GM12865 (cell line): ENCODE data around the gene FUT6.
"Not testable (repeated sequence)": the region's sequence is repeated elsewhere in the genome, so short reads cannot be mapped to it uniquely, and the experiment has no call there.

Experiments used
- DNase-seq: peaks from one replicate; pipeline ENCODE4 v3.0.0; 2010; ENCODE audit warnings: low read depth
- H3K4me3 ChIP-seq: 2 replicates; pipeline ENCODE4 v1.5.1; 2011; ENCODE audit warnings: mild to moderate bottlenecking, low read depth, low read length, control low read depth
- TF ChIP-seq, protein P1 (sequence below): IDR thresholded peaks from 2 replicates; pipeline ENCODE4 v1.5.1; 2011; ENCODE audit warnings: low read length, control low read depth, low read depth, inconsistent platforms; ENCODE audit not compliant: insufficient read depth; ENCODE audit errors: missing control alignments

Gene FUT6

DNA sequence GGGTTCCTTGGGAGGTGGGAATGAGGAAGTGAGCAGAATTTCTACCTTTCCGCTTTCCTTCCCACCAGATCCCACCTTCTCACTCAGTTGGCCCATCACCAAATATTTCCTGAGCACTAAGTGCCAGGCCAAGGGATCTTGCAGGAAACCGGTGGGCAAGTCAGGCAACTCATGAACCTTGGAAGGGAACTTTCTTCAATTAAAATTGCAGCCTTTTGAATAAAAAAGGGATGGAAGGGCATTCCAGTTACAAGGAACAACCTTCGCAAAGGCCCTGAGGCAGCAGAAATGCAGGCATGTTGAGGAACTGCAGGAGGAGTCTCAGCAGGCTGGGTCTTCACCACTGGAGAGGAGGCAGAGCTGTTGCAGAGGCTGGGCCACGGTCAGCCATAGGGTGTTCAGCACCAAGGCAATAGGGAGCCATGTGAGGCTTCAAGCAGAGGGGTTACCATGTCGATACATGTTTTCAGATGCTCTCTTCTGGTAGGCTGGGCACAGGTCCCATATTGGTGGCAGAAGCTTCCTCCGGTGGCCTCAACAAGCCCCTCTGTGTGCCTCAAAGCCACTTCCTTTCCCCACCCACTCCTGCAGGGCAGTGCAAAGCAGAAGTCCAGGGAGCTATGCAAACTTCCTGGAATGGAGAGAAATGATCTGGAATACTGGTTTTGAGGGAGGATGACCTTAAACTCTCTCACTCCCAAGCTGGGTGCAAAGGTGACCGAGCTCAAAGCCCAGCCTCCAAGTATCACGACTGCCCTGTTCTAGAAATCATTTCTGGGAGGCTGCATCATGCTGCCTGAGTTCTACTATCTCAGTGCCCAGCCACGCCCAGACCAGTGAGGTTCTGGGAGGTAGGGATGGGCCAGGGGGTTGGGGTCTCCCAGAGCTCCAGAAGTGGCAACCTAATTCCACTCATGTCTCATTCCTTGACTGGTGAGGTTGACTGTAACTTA is at the start of gene FUT6:
TSS of gene FUT6 (minus strand) at position 638 of the 953 bp plus-strand sequence. CDS start 7,135 bp downstream, outside the sequence.
- H3K4me3 ChIP-seq, result no peak within 1 kb of the TSS
- TF ChIP-seq, protein P1, sequence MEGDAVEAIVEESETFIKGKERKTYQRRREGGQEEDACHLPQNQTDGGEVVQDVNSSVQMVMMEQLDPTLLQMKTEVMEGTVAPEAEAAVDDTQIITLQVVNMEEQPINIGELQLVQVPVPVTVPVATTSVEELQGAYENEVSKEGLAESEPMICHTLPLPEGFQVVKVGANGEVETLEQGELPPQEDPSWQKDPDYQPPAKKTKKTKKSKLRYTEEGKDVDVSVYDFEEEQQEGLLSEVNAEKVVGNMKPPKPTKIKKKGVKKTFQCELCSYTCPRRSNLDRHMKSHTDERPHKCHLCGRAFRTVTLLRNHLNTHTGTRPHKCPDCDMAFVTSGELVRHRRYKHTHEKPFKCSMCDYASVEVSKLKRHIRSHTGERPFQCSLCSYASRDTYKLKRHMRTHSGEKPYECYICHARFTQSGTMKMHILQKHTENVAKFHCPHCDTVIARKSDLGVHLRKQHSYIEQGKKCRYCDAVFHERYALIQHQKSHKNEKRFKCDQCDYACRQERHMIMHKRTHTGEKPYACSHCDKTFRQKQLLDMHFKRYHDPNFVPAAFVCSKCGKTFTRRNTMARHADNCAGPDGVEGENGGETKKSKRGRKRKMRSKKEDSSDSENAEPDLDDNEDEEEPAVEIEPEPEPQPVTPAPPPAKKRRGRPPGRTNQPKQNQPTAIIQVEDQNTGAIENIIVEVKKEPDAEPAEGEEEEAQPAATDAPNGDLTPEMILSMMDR, result no peak
- DNase-seq, result no peak

DNA sequence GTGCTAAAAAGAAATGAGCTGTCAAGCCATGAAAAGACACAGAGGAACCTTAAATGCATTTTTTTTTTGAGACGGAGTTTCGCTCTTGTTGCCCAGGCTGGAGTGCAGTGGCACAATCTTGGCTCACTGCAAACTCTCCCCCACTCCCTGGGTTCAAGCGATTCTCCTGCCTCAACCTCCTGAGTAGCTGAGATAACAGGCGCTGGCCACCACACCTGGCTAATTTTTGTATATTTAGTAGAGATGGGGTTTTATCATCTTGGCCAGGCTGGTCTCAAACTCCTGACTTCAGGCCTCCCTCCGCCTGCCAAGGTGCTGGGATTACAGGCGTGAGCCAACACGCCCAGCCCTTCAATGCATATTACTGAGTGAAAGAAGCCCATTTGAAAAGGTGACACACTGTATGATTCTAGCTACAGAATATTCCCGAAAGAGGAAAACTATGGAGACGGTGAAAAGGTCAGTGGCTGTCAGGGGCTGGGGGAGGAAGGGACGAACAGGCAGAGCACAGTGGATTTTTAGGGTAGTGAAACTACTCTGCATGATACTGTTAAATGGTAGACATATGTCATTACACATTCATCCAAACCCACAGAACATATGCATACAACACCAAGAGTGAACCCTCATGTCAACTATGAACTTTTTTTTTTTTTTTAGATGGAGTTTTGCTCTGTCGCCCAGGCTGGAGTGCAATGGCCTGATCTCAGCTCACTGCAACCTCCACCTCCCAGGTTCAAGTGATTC is 44.7 kb upstream of the FUT6 start:
- not testable (repeated sequence) for DNase-seq, H3K4me3 ChIP-seq

GRCh38 chr19:5883157-5883873 is 43.8 kb upstream of the FUT6 start:
- not testable (repeated sequence) for DNase-seq, H3K4me3 ChIP-seq

GRCh38 chr19:5882421-5882968 is 43.0 kb upstream of the FUT6 start:
- TF ChIP-seq, protein P1, result no peak
- no peak overlapping the region for H3K4me3 ChIP-seq
- no peak for DNase-seq

DNA sequence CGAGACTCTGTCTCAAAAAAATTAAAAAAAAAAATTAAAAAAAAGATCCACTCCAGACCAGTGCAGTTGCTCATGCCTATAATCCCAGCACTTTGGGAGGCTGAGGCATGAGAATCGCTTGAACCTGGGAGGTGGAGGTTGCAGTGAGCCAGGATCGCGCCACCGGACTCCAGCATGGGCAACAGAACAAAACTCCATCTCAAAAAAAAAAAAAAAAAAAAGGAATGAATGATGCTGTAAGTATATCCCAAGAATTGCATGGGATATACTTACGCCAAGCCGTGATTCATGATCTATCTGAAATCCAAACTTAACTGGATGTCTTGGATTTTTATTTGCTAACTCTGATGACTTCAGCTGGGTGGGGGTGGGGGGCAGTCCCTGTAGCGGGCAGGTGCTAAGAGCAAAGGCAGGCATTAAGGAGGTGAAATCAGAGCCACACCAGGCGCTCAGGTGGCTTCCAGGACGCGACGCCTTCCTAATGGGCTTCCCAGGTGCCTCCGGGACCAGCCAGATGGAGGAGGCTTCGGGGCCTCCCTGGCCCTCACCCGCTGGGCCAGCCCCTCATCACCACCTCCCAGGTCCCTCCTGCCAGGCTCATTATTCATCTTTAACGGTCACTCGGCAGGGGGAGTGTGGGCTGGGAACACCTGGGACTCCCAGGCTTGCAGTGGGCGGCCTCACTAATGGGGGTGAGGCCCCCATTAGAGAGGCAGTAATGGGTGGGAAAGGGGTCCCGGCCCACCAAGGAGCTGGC is 42.2 kb upstream of the FUT6 start:
- DNase-seq, result no peak

GRCh38 chr19:5880604-5881078 is 41.1 kb upstream of the FUT6 start:
- TF ChIP-seq, protein P1, result no peak
- no peak for DNase-seq
- H3K4me3 ChIP-seq, result no peak overlapping the region

More for the DNA sequence above, 42.2 kb upstream of the FUT6 start:
- no peak overlapping the region for H3K4me3 ChIP-seq
- TF ChIP-seq, protein P1, result no peak

- TF ChIP-seq, protein P1, result no peak
- no peak for DNase-seq
- H3K4me3 ChIP-seq, result no peak overlapping the region
Observed at GRCh38 chr19:5880196-5880595, 40.7 kb upstream of the FUT6 start.
